Measurements from ENCODE around the gene POP7. TPM values are rescaled to one million over a fixed set of nuclear protein-coding genes. Genes with fewer than 3 reads are reported as not detected.

POP7 gene
- total RNA-seq, 2 donors from 2014 or later: 17.1 to 20.8 TPM

- WGBS, 2 donors: 59% methylated on average over 8 of the region's 8 CpGs
- Histone ChIP-seq H3K4me3 (no peak overlapping the region), H3K27me3 (no peaks in the 10 kb centered on the region), H3K9me3 (no peaks in the 10 kb centered on the region), H3K27ac (no peak overlapping the region), H3K36me3 (replicated peaks in 1 of 2; ENCODE audit: insufficient read depth in 1 of 2, low read depth in 2 of 2) (no peaks in the 10 kb centered on the region), H3K4me1 (peaks cover 6% of the 10 kb centered on the region)
- no peak for DNase-seq
- no peak for TF ChIP-seq POLR2A (IDR thresholded peaks at IDR 0.05)
- TF ChIP-seq, protein P1, sequence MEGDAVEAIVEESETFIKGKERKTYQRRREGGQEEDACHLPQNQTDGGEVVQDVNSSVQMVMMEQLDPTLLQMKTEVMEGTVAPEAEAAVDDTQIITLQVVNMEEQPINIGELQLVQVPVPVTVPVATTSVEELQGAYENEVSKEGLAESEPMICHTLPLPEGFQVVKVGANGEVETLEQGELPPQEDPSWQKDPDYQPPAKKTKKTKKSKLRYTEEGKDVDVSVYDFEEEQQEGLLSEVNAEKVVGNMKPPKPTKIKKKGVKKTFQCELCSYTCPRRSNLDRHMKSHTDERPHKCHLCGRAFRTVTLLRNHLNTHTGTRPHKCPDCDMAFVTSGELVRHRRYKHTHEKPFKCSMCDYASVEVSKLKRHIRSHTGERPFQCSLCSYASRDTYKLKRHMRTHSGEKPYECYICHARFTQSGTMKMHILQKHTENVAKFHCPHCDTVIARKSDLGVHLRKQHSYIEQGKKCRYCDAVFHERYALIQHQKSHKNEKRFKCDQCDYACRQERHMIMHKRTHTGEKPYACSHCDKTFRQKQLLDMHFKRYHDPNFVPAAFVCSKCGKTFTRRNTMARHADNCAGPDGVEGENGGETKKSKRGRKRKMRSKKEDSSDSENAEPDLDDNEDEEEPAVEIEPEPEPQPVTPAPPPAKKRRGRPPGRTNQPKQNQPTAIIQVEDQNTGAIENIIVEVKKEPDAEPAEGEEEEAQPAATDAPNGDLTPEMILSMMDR (IDR thresholded peaks at IDR 0.05): no peak
- no peak for ATAC-seq
- intact Hi-C loops (cut with DNase I): no loop called here
Observed at GRCh38 chr7:100670074-100670473, 35.8 kb upstream of the POP7 start.

DNA sequence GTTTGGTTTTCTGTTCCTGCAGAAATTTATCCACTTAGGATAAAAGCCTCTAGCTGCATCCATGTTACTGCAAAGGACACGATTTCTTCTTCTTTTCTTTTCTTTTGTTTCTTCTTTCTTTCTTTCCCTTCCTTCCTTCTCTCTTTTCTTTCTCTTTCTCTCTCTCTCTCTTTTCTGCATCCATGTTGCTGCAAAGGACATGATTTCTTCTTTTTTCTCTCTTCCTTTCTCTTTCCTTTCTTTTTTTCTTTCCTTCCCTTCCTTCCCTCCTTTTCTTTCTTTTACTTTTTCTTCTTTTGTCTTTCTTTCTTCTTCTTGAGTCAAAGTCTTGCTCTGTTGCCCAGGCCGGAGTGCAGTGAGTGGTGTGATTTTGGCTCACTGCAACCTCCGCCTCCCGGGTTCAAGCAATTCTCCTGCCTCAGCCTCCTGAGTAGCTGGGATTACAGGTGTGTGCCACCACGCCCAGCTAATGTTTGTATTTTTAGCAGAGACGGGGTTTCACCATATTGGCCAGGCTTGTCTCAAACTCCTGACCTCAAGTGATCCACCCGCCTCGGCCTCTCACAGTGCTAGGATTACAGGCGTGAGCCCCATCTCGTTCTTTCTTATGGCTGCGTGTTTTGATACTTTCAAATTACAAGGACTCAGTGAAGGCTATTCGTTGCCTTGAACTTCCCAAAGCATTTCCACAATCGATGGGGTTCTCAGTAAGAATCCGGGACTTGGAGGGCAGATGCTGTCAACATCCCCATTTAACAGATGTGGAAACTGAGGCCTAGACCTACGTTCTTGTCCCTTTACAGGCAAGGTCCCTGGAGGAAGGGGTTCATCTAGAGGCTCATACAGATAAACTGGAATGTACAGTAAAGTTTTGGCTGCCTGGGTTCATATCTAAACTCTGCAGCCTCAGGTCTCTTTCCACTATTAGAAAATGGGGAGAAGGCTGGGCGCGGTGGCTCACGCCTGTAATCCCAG lies 34.3 kb upstream of the POP7 start:
- 89 to 93% methylated on average over 16 to 18 of the region's 18 CpGs for WGBS, 2 donors
- no peak for ATAC-seq
- Histone ChIP-seq H3K9me3 (no peaks in the 10 kb centered on the region), H3K4me3 (no peak overlapping the region), H3K36me3 (replicated peaks in 1 of 2; ENCODE audit: insufficient read depth in 1 of 2, low read depth in 2 of 2) (no peaks in the 10 kb centered on the region), H3K27me3 (no peaks in the 10 kb centered on the region), H3K4me1 (peaks cover 14% of the 10 kb centered on the region), H3K27ac (no peak overlapping the region)
- TF ChIP-seq, protein P1 (IDR thresholded peaks at IDR 0.05): no peak
- no peak for TF ChIP-seq POLR2A (IDR thresholded peaks at IDR 0.05)
- intact Hi-C loops (cut with DNase I): no loop called here
- DNase-seq: no peak

DNA sequence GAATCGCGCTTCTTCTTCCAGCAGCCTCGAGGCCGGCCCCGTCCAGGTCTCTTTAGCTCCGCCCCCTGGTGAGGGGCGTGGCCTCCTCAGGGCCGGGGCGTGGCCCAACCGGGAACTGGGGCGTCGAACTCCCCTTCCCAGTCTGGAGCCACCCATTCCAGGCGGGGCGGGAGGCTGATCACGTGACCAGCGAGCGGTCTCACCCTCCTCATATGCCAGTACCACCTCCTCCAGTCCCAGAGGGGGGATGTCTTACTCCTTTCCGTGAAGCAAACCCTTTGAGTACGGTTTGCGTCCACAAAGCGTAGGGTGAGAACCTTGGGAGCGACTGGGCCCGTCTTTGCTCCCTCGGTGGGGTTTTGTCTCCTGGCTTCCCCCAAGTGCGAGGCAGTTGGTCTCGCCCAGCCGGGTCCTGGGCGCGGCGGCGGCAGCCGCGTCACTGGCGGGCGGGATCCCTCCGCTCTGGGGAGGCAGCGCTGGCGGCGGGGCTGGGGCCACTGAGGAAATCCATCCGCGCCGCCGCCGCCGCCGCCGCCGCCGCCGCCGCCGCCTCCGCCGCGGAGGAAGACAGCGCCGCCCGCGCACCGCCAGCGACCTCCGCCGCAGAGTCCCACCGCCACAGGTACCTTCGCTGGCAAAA lies 32.5 kb upstream of the POP7 start, which contains the start of gene GNB2:
Gene GNB2, plus strand, starts transcription at position 439 of the 640 bp plus-strand sequence. CDS start 2,526 bp downstream, outside the sequence.
- Histone ChIP-seq H3K27me3 (no peaks in the 10 kb centered on the region), H3K4me3 (peak within 1 kb of the TSS; percentile 88 to 96), H3K9me3 (no peaks in the 10 kb centered on the region), H3K27ac (peak within 1 kb of the TSS; percentile 94 to 98 (median 96)), H3K36me3 (replicated peaks in 1 of 2; ENCODE audit: insufficient read depth in 1 of 2, low read depth in 2 of 2) (peaks cover 10 to 11% of the 10 kb centered on the region in 2 donors), H3K4me1 (peaks cover 14% of the 10 kb centered on the region)
- WGBS, 2 donors: 0% methylated on average over 16 to 64 of the region's 65 CpGs
- intact Hi-C loops (cut with DNase I): no loop called here
- ATAC-seq: peak; percentile 90
- DNase-seq: peak; percentile 99
- TF ChIP-seq, protein P1 (IDR thresholded peaks at IDR 0.05): peak in 3 of 7 experiments; percentile 6 to 9 (median 7)
- peak; percentile 66 to 70 (median 66) for TF ChIP-seq POLR2A (IDR thresholded peaks at IDR 0.05)

GRCh38 chr7:100673942-100674410 lies 31.9 kb upstream of the POP7 start:
- Histone ChIP-seq H3K9me3 (no peaks in the 10 kb centered on the region), H3K27ac (peak overlapping the region; percentile 94 to 98 (median 96)), H3K36me3 (replicated peaks in 1 of 2; ENCODE audit: insufficient read depth in 1 of 2, low read depth in 2 of 2) (peaks cover 11 to 15% of the 10 kb centered on the region in 2 donors), H3K4me3 (peak overlapping the region; percentile 88 to 96), H3K27me3 (no peaks in the 10 kb centered on the region), H3K4me1 (peaks cover 14% of the 10 kb centered on the region)
- WGBS, 2 donors: 0 to 1% methylated on average over 22 to 33 of the region's 34 CpGs
- intact Hi-C loops (cut with DNase I): no loop called here
- ATAC-seq (peak; percentile 10), DNase-seq (peak in 3 of 4 donors; percentile 51 to 54 (median 53))
- TF ChIP-seq, protein P1 (IDR thresholded peaks at IDR 0.05): no peak
- TF ChIP-seq POLR2A (IDR thresholded peaks at IDR 0.05): peak in 2 of 3 donors; percentile 34 to 61
